Activated CD4-positive, alpha-beta memory T cell treated with anti-CD3 and anti-CD28 coated beads, Interleukin-2, amount 10 ng/mL, durations not matched to agents 7 days and 5 days (primary cell): ENCODE measurements around the gene PRRT1B. TPM values are rescaled to one million over a fixed set of nuclear protein-coding genes. Genes with fewer than 3 reads are reported as not detected.
A peak's percentile ranks its signal among the peaks of the same experiment; 100 is the strongest.

Experiments
- CTCF ChIA-PET: fragments of 350-600 bp; sonication (Branson Sonifier 250); formaldehyde crosslinking; loops from one replicate; lab custom pipeline; 2021; ENCODE audit warnings: antibody characterized with exemption, inconsistent platforms; lab: Charles Lee
- POLR2A ChIA-PET: fragments of 350-600 bp; sonication (Branson Sonifier 250); formaldehyde crosslinking; loops from one replicate; lab custom pipeline; 2021; ENCODE audit warnings: antibody characterized with exemption; lab: Charles Lee
- DNase-seq: peaks from one replicate; pipeline ENCODE4 v3.0.0-alpha.2; 2020
- H3K27ac Mint-ChIP-seq: one replicate; pipeline ENCODE4 v1.8.0; 2021; ENCODE audit warnings: mild to moderate bottlenecking, mixed read lengths
- H3K27me3 Mint-ChIP-seq: one replicate; pipeline ENCODE4 v1.8.0; 2021; ENCODE audit warnings: mixed read lengths
- H3K36me3 Mint-ChIP-seq: one replicate; pipeline ENCODE4 v1.8.0; 2021; ENCODE audit warnings: low read depth, mixed read lengths
- H3K4me1 Mint-ChIP-seq: one replicate; pipeline ENCODE4 v1.8.0; 2021; ENCODE audit warnings: mixed read lengths
- H3K4me3 Mint-ChIP-seq: one replicate; pipeline ENCODE4 v1.8.0; 2021; ENCODE audit warnings: mild to moderate bottlenecking, mixed read lengths
- H3K9me3 Mint-ChIP-seq: one replicate; pipeline ENCODE4 v1.8.0; 2021; ENCODE audit warnings: mixed read lengths
- total RNA-seq, 2 experiments: library from RNA; stranded (reverse); gene quantifications; one replicate each; pipeline ENCODE4 v1.2.3, GENCODE V29; 2021

The PRRT1B gene
- total RNA-seq, 2 experiments from 2014 or later: not detected

DNA sequence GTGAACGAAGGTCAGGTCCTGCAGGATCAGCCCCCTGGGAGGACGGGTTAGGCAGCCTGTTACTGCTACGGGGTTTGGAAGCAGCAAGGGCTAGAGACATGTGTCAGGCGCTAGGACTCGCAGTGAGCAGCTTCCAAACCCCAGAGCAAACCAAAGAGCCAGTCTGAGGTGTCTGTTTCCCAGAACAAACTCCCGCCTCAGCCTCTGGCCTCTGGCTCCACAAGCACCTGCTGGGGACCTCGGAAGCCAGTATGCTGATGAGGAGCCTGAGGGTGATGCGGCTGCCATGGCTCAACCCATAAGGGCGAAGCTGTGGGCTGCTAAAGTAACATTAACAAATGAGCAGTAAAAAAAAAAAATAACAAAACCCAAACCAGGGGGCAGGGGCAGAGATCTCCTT lies 35.0 kb downstream of the PRRT1B start:
- POLR2A ChIA-PET: no interaction called here
- H3K27me3 Mint-ChIP-seq: no peaks in the 10 kb centered on the region
- no peaks in the 10 kb centered on the region for H3K9me3 Mint-ChIP-seq
- H3K27ac Mint-ChIP-seq: peak overlapping the region; percentile 44
- H3K4me1 Mint-ChIP-seq: peaks cover 42% of the 10 kb centered on the region
- CTCF ChIA-PET: no interaction called here
- no peak overlapping the region for H3K4me3 Mint-ChIP-seq
- no peak for DNase-seq
- H3K36me3 Mint-ChIP-seq: peaks cover 76% of the 10 kb centered on the region

DNA sequence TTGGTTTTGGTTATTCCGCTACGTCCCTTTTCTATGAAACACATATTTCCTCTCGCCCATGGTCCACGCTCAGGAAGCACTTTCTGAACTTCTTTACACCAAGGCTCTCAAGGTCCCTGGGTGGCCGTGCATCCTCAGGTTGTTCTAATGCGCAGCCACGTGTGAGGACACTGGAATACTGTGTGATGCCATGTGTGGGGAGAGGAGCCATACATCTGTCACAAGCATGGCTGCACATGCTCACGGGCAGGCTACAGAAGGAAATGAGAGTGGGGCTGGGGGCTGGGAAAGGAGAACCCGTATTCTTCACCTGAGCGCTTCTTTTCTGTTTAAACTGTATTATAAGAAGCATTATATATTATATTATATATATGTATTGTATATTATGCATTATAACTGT lies 36.7 kb downstream of the PRRT1B start:
- H3K9me3 Mint-ChIP-seq: no peaks in the 10 kb centered on the region
- no peak overlapping the region for H3K4me3 Mint-ChIP-seq
- peaks cover 74% of the 10 kb centered on the region for H3K36me3 Mint-ChIP-seq
- DNase-seq: no peak
- ChIA-PET CTCF (no interaction called here), POLR2A (no interaction called here)
- no peaks in the 10 kb centered on the region for H3K27me3 Mint-ChIP-seq
- H3K4me1 Mint-ChIP-seq: peaks cover 50% of the 10 kb centered on the region
- H3K27ac Mint-ChIP-seq: no peak overlapping the region

DNA sequence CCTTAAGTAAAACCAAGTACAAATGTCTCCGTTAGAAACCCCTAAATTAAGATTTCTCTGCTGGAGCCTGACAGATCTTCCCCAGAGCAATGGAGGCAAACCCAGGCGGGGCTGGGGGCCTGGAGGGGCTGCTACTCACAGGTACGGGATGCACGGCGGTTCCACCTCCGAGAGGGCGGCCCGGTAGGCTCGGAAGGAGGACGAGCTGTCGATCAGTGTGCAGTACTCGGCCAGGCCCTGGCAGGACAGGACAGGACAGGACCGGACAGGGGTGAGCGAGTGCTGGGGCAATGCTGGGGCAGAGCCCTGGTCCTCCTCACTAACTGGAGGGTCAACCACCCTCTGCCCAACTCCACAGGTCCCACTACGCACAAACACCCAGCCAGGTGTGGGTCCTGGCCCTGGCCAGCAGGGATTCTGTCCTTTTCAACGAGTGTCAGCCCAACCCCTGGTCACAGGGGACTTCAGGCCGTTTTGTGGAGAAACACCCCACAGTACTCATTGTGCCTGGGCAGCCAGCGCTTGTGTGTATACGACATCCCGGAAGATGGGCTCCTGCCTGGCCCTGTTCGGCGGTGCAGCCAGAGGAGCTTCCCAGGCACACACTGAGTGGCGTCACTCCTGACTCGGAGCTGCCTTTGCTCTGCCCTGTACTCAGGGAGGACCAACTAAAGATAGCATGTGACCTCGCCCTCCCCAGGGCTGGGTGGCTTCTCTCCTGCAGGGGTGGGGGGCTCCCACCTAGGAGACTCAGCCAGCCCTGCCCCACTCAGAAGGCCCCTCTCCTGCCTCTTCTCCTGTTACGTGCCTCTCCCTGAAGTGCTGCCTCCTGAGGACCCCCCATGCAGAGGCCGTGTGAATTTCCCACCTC lies 37.4 kb downstream of the PRRT1B start:
- no peak overlapping the region for H3K27ac Mint-ChIP-seq
- CTCF ChIA-PET: no interaction called here
- H3K4me1 Mint-ChIP-seq: peaks cover 50% of the 10 kb centered on the region

DNA sequence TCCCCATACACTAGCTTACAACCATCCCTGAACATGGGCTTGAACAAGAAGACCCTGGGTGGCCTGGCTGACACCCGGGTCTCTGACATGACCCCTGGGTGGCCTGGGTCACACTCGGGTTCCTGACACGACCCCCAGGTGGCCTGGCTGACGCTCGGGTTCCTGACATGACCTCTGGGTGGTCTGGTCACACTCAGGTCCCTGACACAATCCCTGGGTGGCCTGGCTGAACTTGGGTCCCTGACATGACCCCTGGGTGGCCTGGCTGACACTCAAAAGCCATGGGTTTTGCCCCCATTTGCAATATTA lies 38.0 kb downstream of the PRRT1B start:
- Mint-ChIP-seq H3K36me3 (peaks cover 74% of the 10 kb centered on the region), H3K4me1 (peaks cover 45% of the 10 kb centered on the region)

More for the DNA sequence above, 37.4 kb downstream of the PRRT1B start:
- POLR2A ChIA-PET: no interaction called here
- Mint-ChIP-seq H3K36me3 (peaks cover 74% of the 10 kb centered on the region), H3K4me3 (no peak overlapping the region), H3K27me3 (no peaks in the 10 kb centered on the region), H3K9me3 (no peaks in the 10 kb centered on the region)
- DNase-seq: no peak

DNA sequence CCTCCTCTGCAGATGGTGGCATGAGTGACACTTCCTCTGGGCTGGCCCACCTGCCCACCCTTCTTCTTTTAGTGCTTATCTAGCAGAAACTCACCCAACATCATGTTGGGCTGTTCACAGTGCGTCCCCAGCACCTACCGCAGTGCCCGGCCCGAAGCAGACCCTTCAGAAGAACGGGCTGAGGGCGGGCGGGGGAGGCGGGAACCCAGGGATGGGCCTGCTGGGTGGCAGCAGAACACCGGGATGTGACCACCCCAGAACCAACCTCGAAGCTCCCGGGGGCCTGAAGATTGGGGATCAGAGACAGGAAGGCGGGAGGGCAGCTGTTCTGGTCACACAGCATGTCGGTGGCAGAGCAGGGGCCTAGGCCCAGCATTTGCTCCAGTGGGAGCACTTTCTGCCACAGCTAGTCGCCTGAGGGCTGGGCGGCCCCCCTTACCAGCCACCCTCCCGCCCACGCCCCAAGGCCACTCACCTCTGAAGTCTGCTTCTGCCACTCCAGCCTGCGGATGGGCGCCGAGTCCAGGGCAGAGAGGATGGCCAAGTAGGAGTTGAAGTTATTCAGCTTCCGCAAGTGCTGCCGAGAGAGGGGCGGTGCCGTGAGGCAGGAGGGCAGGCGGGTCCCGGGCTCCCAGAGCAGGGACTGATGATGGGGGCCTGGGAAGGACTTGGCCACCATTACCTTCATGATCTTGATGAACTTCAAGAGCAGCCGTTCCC lies 38.7 kb downstream of the PRRT1B start:
- Mint-ChIP-seq H3K4me1 (peaks cover 38% of the 10 kb centered on the region), H3K9me3 (no peaks in the 10 kb centered on the region), H3K27me3 (no peaks in the 10 kb centered on the region), H3K4me3 (no peak overlapping the region), H3K36me3 (peaks cover 73% of the 10 kb centered on the region), H3K27ac (peak overlapping the region; percentile 89)
- CTCF ChIA-PET: interaction anchor here (1.7 kb wide), 1 partner anchor 157 kb away, joined by 5 read pairs; the partner anchor contains the start of gene RAPGEF1
- no peak for DNase-seq
- POLR2A ChIA-PET: interaction anchor here (1.5 to 2.4 kb wide), 4 partner anchors 83 to 161 kb away, joined by 5 to 9 read pairs (median 8); no protein-coding TSS in a partner anchor

More for the DNA sequence above, 38.0 kb downstream of the PRRT1B start:
- CTCF ChIA-PET: no interaction called here
- POLR2A ChIA-PET: no interaction called here
- Mint-ChIP-seq H3K4me3 (no peak overlapping the region), H3K27ac (no peak overlapping the region), H3K27me3 (no peaks in the 10 kb centered on the region), H3K9me3 (no peaks in the 10 kb centered on the region)
- DNase-seq: no peak

DNA sequence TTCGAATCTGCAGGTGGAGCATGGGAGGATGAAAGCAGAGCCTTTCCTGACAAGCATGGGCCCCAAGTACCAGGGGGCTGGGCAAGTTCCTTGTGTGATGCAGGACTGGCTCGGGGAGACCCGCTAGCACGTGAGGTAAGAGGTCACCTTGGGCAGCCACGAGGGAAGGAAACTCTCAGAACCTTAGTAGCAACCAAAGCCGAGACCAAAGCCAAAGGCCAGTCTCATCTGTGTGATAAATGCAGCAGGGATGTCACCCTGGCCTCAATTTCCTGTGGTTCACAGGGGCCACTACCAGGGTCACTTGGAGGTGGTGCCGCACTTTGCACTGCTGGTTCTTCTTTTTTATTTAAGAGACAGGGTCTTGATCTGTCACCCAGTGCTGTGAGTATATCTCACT lies 39.5 kb downstream of the PRRT1B start:
- H3K4me1 Mint-ChIP-seq: peaks cover 37% of the 10 kb centered on the region
- peak overlapping the region; percentile 31 for H3K4me3 Mint-ChIP-seq
- H3K9me3 Mint-ChIP-seq: no peaks in the 10 kb centered on the region
- peak overlapping the region; percentile 89 for H3K27ac Mint-ChIP-seq
- H3K27me3 Mint-ChIP-seq: no peaks in the 10 kb centered on the region
- POLR2A ChIA-PET: interaction anchor here (1.0 to 2.4 kb wide), 11 partner anchors 9 to 212 kb away, joined by 3 to 9 read pairs (median 5); no protein-coding TSS in a partner anchor
- H3K36me3 Mint-ChIP-seq: peaks cover 71% of the 10 kb centered on the region
- CTCF ChIA-PET: interaction anchor here (0.6 to 1.7 kb wide), 10 partner anchors 26 to 235 kb away, joined by 3 to 7 read pairs (median 4); partner anchors contain the start of gene RAPGEF1
- DNase-seq: peak; percentile 29

DNA sequence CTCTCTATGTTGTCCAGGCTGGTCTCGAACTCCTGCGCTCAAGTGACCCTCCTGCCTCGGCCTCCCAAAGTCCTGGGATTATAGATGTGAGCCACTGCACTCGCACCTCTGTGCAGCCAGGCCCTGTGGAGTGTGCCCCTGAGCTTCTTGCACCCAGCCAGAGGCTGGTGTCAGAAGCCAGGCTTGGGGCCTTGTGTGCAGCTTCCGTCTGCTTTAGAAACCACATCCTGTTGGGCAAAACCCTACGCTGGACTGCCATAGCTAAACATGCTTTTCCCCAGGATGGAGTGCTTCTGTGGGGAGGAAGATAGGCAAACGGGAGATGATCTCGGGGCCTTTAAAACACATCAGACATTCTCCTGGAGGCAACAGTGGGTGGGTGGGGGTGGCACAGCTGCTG lies 40.1 kb downstream of the PRRT1B start:
- H3K4me3 Mint-ChIP-seq: peak overlapping the region; percentile 31
- H3K27ac Mint-ChIP-seq: peak overlapping the region; percentile 89
- H3K4me1 Mint-ChIP-seq: peaks cover 40% of the 10 kb centered on the region
- POLR2A ChIA-PET: interaction anchor here (1.0 to 2.4 kb wide), 11 partner anchors 9 to 212 kb away, joined by 3 to 9 read pairs (median 5); no protein-coding TSS in a partner anchor
- H3K36me3 Mint-ChIP-seq: peaks cover 71% of the 10 kb centered on the region
- DNase-seq: peak; percentile 76
- CTCF ChIA-PET: interaction anchor here (0.6 to 1.7 kb wide), 10 partner anchors 26 to 236 kb away, joined by 3 to 7 read pairs (median 4); partner anchors contain the start of gene RAPGEF1
- H3K9me3 Mint-ChIP-seq: no peaks in the 10 kb centered on the region
- H3K27me3 Mint-ChIP-seq: no peaks in the 10 kb centered on the region

DNA sequence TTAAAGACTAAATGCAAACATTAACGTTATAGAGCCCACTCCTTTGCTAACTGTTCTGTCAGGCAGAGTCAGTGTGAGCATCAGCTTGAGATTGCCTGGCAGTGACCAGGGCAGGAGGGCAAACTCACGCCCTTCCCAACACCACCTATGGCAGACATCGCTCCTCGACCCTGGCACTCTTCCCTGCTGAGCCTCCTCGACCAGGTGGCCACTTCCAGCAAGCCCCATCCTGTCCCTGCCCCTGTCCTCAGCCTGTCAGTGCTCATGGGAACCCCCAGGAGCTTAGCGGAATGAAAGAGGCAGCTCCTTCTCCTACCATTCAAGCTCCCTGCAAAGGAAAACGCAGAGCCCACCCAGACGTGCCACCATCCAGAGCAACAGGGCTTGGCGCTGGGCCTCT lies 42.0 kb downstream of the PRRT1B start:
- Mint-ChIP-seq H3K4me3 (no peak overlapping the region), H3K27me3 (no peaks in the 10 kb centered on the region), H3K27ac (peak overlapping the region; percentile 78), H3K4me1 (peaks cover 59% of the 10 kb centered on the region), H3K36me3 (peaks cover 69% of the 10 kb centered on the region), H3K9me3 (no peaks in the 10 kb centered on the region)
- POLR2A ChIA-PET: no interaction called here
- no peak for DNase-seq
- CTCF ChIA-PET: no interaction called here

DNA sequence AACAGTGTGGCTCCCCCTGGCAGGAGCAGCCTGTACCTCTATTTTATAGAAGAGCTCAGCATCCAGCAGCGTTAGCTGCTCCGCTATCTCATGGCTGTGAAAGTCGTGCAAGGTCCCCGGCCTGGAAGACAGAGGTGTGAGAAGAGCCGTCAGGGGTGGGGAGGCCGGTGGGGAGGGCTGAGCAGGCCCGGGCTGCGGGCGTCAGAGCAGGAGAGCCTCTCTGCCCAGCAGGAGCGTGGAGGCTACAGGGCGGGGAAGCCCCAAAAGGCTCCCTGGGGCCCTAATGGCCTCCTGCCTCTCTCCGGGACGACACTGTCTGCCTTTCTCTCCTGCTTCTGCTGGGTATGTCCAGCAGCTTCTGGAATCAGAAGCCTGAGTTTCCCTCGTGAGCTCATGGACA lies 42.6 kb downstream of the PRRT1B start:
- no peaks in the 10 kb centered on the region for H3K9me3 Mint-ChIP-seq
- DNase-seq: no peak
- H3K27me3 Mint-ChIP-seq: no peaks in the 10 kb centered on the region
- CTCF ChIA-PET: no interaction called here
- no peak overlapping the region for H3K4me3 Mint-ChIP-seq
- peak overlapping the region; percentile 14 for H3K27ac Mint-ChIP-seq
- H3K36me3 Mint-ChIP-seq: peaks cover 66% of the 10 kb centered on the region
- H3K4me1 Mint-ChIP-seq: peaks cover 60% of the 10 kb centered on the region
- POLR2A ChIA-PET: no interaction called here

DNA sequence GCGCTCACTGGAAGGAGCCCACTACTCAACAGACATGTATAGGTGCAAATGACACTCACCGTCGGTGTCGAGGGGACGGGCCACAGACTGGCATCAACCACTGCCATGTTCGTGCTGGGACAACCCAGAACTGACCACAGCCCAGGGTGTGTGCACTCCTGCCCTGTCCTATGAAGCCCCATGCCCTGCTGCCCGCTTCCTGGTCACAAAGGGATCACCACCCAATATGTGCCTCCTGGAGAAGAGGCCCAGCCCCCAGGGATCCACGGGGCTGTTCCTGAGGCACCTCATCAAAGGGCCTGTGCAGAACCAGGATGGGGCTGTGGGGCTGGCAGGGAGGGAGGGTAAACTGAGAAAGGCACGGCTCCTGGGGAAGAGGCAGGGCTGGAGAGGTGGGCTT lies 43.1 kb downstream of the PRRT1B start:
- ChIA-PET CTCF (interaction anchor here (4.2 kb wide), 1 partner anchor 154 kb away, joined by 77 read pairs; the partner anchor contains the start of gene RAPGEF1), POLR2A (no interaction called here)
- H3K4me3 Mint-ChIP-seq: no peak overlapping the region
- H3K36me3 Mint-ChIP-seq: peaks cover 61% of the 10 kb centered on the region
- no peaks in the 10 kb centered on the region for H3K9me3 Mint-ChIP-seq
- DNase-seq: no peak
- no peaks in the 10 kb centered on the region for H3K27me3 Mint-ChIP-seq
- H3K27ac Mint-ChIP-seq: peak overlapping the region; percentile 14
- H3K4me1 Mint-ChIP-seq: peaks cover 60% of the 10 kb centered on the region

DNA sequence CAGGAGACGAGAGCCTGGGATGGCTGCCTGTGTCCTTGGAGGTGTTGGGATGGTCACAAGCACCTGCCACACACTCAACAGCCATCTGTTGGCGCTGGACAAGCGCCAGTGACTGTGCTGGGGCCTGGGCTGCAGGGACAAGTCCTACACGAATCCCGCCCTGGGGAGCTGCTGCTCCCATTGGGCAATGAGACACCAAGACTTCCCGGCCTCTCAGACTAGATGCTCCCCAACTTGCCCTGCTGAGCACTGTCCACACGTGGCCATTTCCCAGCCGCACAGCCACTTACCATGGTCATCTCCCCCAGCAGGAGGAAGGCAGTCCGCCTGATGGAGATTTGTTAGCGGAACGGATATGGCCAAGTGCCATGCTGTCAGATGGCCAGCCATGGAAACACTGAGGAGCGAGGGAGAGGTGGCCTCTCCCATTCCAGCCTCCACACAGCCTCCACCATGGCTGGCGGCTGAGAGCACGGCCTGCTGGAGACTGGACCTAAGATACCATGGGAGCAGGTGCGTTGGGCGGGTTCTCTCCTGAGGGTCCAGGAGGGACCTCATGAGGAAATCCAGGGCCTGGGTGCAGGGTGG lies 43.9 kb downstream of the PRRT1B start:
- peak overlapping the region; percentile 40 for H3K27ac Mint-ChIP-seq
- no peaks in the 10 kb centered on the region for H3K9me3 Mint-ChIP-seq
- POLR2A ChIA-PET: no interaction called here
- no peak overlapping the region for H3K4me3 Mint-ChIP-seq
- CTCF ChIA-PET: interaction anchor here (4.2 kb wide), 1 partner anchor 153 kb away, joined by 77 read pairs; the partner anchor contains the start of gene RAPGEF1
- H3K4me1 Mint-ChIP-seq: peaks cover 57% of the 10 kb centered on the region
- H3K27me3 Mint-ChIP-seq: no peaks in the 10 kb centered on the region
- peaks cover 57% of the 10 kb centered on the region for H3K36me3 Mint-ChIP-seq
- DNase-seq: no peak

DNA sequence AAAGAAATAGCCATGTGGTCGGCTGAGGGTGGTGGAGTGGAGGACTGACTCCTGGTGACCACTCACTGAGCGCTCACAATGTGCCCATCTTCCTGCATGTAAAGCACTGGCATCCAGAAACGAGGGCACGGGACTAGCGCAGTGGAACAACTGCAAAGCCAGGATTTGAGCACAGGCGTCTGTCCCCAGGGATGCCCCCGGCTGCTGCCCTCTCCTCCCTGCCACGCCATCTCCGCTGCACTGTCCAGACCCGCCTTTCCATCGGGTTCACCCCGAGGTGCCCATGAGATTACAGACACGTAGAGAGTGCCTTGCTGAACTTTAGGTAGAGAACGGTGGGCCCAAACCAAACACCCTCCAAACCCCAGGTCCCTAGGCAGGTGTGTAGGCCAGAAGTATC lies 44.7 kb downstream of the PRRT1B start:
- H3K27ac Mint-ChIP-seq: peak overlapping the region; percentile 71
- no peaks in the 10 kb centered on the region for H3K9me3 Mint-ChIP-seq
- H3K27me3 Mint-ChIP-seq: no peaks in the 10 kb centered on the region
- no peak for DNase-seq
- H3K4me1 Mint-ChIP-seq: peaks cover 50% of the 10 kb centered on the region
- H3K4me3 Mint-ChIP-seq: no peak overlapping the region
- POLR2A ChIA-PET: interaction anchor here (2.2 kb wide), 1 partner anchor 87 kb away, joined by 11 read pairs; no protein-coding TSS in a partner anchor
- CTCF ChIA-PET: interaction anchor here (1.0 to 4.2 kb wide), 5 partner anchors 11 to 157 kb away, joined by 3 to 77 read pairs (median 4); partner anchors contain the start of gene RAPGEF1
- peaks cover 50% of the 10 kb centered on the region for H3K36me3 Mint-ChIP-seq
